Measurements from ENCODE around the gene SF3B1.

- TF ChIP-seq CTCF (conservative IDR thresholded peaks at IDR 0.05 in 1 of 2, IDR thresholded peaks at IDR 0.05 in 1 of 2; ENCODE audit: extremely low read depth in 1 of 2, insufficient read depth in 1 of 2, low read depth in 1 of 2, low read length in 2 of 2) (no peak), EZH2 (IDR thresholded peaks at IDR 0.05; ENCODE audit: borderline replicate concordance, low read length) (no peak)
These were observed 75.9 kb downstream of the SF3B1 start for GRCh38 chr2:197358931-197359330.
